Fibroblast of mammary gland (primary cell): ENCODE results near the gene SULT1C4.

ENCODE experiments used
- DNase-seq: peaks from one replicate; pipeline ENCODE4 v3.0.0-alpha.2; 2010; ENCODE audit warnings: low read depth
- H3K4me3 ChIP-seq: 2 replicates; pipeline ENCODE4 v1.5.1; 2011; ENCODE audit warnings: low read depth, mild to moderate bottlenecking, low read length, moderate library complexity; ENCODE audit not compliant: control insufficient read depth
- TF ChIP-seq, protein P1 (sequence below): conservative IDR thresholded peaks from 2 replicates; pipeline ENCODE4 v1.5.1; 2011; ENCODE audit warnings: low read depth, low read length, inconsistent platforms; ENCODE audit not compliant: control insufficient read depth, insufficient read depth

The SULT1C4 gene

GRCh38 chr2:108409768-108410167, 32.0 kb downstream of the SULT1C4 start:
- DNase-seq: peak; percentile 55
- TF ChIP-seq, protein P1, sequence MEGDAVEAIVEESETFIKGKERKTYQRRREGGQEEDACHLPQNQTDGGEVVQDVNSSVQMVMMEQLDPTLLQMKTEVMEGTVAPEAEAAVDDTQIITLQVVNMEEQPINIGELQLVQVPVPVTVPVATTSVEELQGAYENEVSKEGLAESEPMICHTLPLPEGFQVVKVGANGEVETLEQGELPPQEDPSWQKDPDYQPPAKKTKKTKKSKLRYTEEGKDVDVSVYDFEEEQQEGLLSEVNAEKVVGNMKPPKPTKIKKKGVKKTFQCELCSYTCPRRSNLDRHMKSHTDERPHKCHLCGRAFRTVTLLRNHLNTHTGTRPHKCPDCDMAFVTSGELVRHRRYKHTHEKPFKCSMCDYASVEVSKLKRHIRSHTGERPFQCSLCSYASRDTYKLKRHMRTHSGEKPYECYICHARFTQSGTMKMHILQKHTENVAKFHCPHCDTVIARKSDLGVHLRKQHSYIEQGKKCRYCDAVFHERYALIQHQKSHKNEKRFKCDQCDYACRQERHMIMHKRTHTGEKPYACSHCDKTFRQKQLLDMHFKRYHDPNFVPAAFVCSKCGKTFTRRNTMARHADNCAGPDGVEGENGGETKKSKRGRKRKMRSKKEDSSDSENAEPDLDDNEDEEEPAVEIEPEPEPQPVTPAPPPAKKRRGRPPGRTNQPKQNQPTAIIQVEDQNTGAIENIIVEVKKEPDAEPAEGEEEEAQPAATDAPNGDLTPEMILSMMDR: no peak

GRCh38 chr2:108412995-108413710, 35.4 kb downstream of the SULT1C4 start:
- TF ChIP-seq, protein P1: no peak
- peak; percentile 92 for DNase-seq
- no peak overlapping the region for H3K4me3 ChIP-seq

More at GRCh38 chr2:108409768-108410167, 32.0 kb downstream of the SULT1C4 start:
- H3K4me3 ChIP-seq: no peak overlapping the region

- TF ChIP-seq, protein P1: no peak
- H3K4me3 ChIP-seq: no peak overlapping the region
- DNase-seq: peak; percentile 48
These were observed 35.9 kb downstream of the SULT1C4 start for GRCh38 chr2:108413711-108414095.

- TF ChIP-seq, protein P1: no peak
- no peak overlapping the region for H3K4me3 ChIP-seq
- DNase-seq: peak; percentile 17
These were observed 36.6 kb downstream of the SULT1C4 start for GRCh38 chr2:108414256-108414876.

DNA sequence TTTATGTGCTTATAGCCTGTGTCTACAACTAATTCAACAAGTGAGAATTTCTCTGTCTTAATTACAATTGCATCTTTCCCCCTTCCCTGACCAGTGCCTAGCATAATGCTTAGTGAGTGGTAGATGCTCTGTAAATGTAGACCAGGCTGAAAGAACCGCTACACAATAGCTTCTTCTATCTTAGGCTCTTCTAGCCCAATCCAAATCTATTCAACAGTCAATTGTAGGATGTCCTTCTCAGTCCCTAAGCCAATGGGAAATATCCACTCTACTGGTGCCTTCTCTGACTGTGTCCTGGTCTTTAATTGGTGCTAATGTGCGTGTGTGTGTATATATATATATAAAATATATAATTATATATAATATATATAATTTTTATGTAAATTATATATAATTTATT, 37.2 kb downstream of the SULT1C4 start:
- no peak overlapping the region for H3K4me3 ChIP-seq
- TF ChIP-seq, protein P1: no peak
- DNase-seq: no peak

DNA sequence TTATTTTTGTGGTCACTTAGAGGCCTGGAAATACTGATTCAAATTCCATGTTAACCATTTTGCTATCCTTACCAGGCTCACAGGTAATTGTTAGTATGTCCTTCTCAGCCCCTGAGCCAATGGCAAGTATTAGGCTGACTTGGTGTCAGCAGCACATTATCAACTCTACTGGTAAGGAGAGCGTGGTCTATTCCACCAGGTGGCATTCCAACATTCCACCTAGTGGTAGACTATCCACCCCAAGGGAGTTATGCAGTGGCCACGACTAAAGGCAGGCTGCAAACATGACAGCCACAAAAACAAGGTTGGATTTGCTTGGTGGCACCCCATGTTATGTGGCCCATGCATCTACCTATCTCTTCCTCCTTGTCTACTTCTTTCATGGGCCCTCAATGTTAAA, 39.5 kb downstream of the SULT1C4 start:
- no peak overlapping the region for H3K4me3 ChIP-seq
- DNase-seq: no peak
- TF ChIP-seq, protein P1: no peak
